Smooth muscle cell (in vitro differentiated cells): ENCODE data around the gene MYH14. TPM values are rescaled to one million over a fixed set of nuclear protein-coding genes. Genes with fewer than 3 reads are reported as not detected.

Experiments
- DNase-seq: peaks from one replicate; lab custom pipeline; 2025; ENCODE audit not compliant: unreplicated experiment; lab: John Stamatoyannopoulos, UW
- H2AFZ ChIP-seq: fragments of 200-600 bp; sonication (generic); 2 replicates; pipeline ENCODE4 v1.6.0; 2016; ENCODE audit warnings: antibody characterized with exemption, low read depth, mild to moderate bottlenecking
- H3F3A ChIP-seq: fragments of 200-600 bp; sonication (generic); 2 replicates; pipeline ENCODE4 v1.6.0; 2017; ENCODE audit warnings: antibody characterized with exemption, low read depth
- H3K27ac ChIP-seq: fragments of 200-600 bp; sonication (generic); 2 replicates; pipeline ENCODE4 v1.5.1; 2016; ENCODE audit warnings: low read depth, mild to moderate bottlenecking
- H3K27me3 ChIP-seq: fragments of 200-600 bp; sonication (generic); 2 replicates; pipeline ENCODE4 v1.6.1; 2016; ENCODE audit warnings: low read depth, mild to moderate bottlenecking
- H3K36me3 ChIP-seq: fragments of 200-600 bp; sonication (generic); 2 replicates; pipeline ENCODE4 v1.5.1; 2016; ENCODE audit warnings: low read depth
- H3K4me1 ChIP-seq: fragments of 200-600 bp; sonication (generic); 2 replicates; pipeline ENCODE4 v1.5.1; 2016; ENCODE audit warnings: low read depth
- H3K4me2 ChIP-seq: fragments of 200-600 bp; sonication (generic); 2 replicates; pipeline ENCODE4 v1.6.0; 2016; ENCODE audit warnings: mild to moderate bottlenecking
- H3K4me3 ChIP-seq: fragments of 200-600 bp; sonication (generic); 2 replicates; pipeline ENCODE4 v1.5.1; 2016; ENCODE audit warnings: mild to moderate bottlenecking
- H3K79me2 ChIP-seq: fragments of 200-600 bp; sonication (generic); 2 replicates; pipeline ENCODE4 v1.6.0; 2016; ENCODE audit warnings: low read depth, mild to moderate bottlenecking
- H3K9ac ChIP-seq: fragments of 200-600 bp; sonication (generic); 2 replicates; pipeline ENCODE4 v1.6.0; 2016; ENCODE audit warnings: low read depth
- H3K9me3 ChIP-seq: fragments of 200-600 bp; sonication (generic); replicated peaks from 2 replicates; pipeline ENCODE4 v1.5.1; 2016; ENCODE audit warnings: low read depth
- H4K20me1 ChIP-seq: fragments of 200-600 bp; sonication (generic); 2 replicates; pipeline ENCODE4 v1.6.0; 2016; ENCODE audit warnings: low read depth
- CTCF ChIP-seq: fragments of 200-600 bp; sonication (generic); IDR thresholded peaks from 2 replicates; pipeline ENCODE4 v1.5.1; 2017; ENCODE audit warnings: borderline replicate concordance, mild to moderate bottlenecking, antibody characterized with exemption; ENCODE audit not compliant: insufficient read depth, poor library complexity, severe bottlenecking
- WGBS: methylation state at CpG from one replicate; pipeline ENCODE4 v1.1.7; 2016; ENCODE audit warnings: low lambda C conversion rate; 5-methylcytosine and 5-hydroxymethylcytosine counted together
- polyA plus RNA-seq: library from polyadenylated mRNA; unstranded; fragments of >200 nt; fragmentation: Nextera tagmentation; extraction: Ambion mirVana; gene quantifications from 2 replicates; pipeline ENCODE4 v1.2.1, GENCODE V29; 2016
- total RNA-seq: library from RNA; depleted of rRNA; stranded (reverse); fragments of >200 nt; gene quantifications from 2 replicates; pipeline ENCODE4 v1.2.3, GENCODE V29; 2014

Gene MYH14
- total and polyA plus RNA-seq, 2 experiments from 2014 or later, result 7.5 to 30.6 TPM

- no peak for TF ChIP-seq CTCF
- no peak overlapping the region for H3K27ac ChIP-seq
- no peak overlapping the region for H3K9ac ChIP-seq
- H3K9me3 ChIP-seq, result no peaks in the 10 kb centered on the region
- H3K4me2 ChIP-seq, result peak overlapping the region; percentile 82
- peaks cover 47% of the 10 kb centered on the region for H4K20me1 ChIP-seq
- no peak overlapping the region for H2AFZ ChIP-seq
- no peaks in the 10 kb centered on the region for H3K79me2 ChIP-seq
- no peaks in the 10 kb centered on the region for H3K36me3 ChIP-seq
- peaks cover 8% of the 10 kb centered on the region for H3F3A ChIP-seq
- WGBS, result 3% methylated on average over 26 of the region's 48 CpGs
- H3K27me3 ChIP-seq, result peaks cover 19% of the 10 kb centered on the region
- DNase-seq, result peak; percentile 14
- H3K4me1 ChIP-seq, result peaks cover 5% of the 10 kb centered on the region
- peak overlapping the region; percentile 30 for H3K4me3 ChIP-seq
Measured at GRCh38 chr19:50325310-50326100, 122.1 kb downstream of the MYH14 start.

- Histone ChIP-seq H3F3A (peaks cover 8% of the 10 kb centered on the region), H3K4me3 (peak overlapping the region; percentile 30), H3K36me3 (no peaks in the 10 kb centered on the region), H3K27me3 (peaks cover 19% of the 10 kb centered on the region), H3K9ac (no peak overlapping the region), H3K79me2 (no peaks in the 10 kb centered on the region), H3K4me2 (peak overlapping the region; percentile 82), H4K20me1 (peaks cover 47% of the 10 kb centered on the region), H3K4me1 (peaks cover 5% of the 10 kb centered on the region), H3K9me3 (no peaks in the 10 kb centered on the region), H3K27ac (no peak overlapping the region), H2AFZ (no peak overlapping the region)
- WGBS, result 14% methylated on average over 21 of the region's 26 CpGs
- DNase-seq, result no peak
- TF ChIP-seq CTCF, result no peak
Measured at GRCh38 chr19:50326101-50326664, 122.8 kb downstream of the MYH14 start.

GRCh38 chr19:50327013-50327412 is 123.6 kb downstream of the MYH14 start:
- Histone ChIP-seq H3K4me2 (peak overlapping the region; percentile 59), H3K9me3 (no peaks in the 10 kb centered on the region), H3K4me1 (peaks cover 5% of the 10 kb centered on the region), H4K20me1 (peaks cover 47% of the 10 kb centered on the region), H3K4me3 (no peak overlapping the region), H3K36me3 (no peaks in the 10 kb centered on the region), H3K27ac (no peak overlapping the region), H3F3A (peaks cover 8% of the 10 kb centered on the region), H3K27me3 (peaks cover 19% of the 10 kb centered on the region), H3K9ac (no peak overlapping the region), H2AFZ (no peak overlapping the region), H3K79me2 (no peaks in the 10 kb centered on the region)
- 44% methylated on average over 4 of the region's 4 CpGs for WGBS
- DNase-seq, result no peak
- no peak for TF ChIP-seq CTCF
